Mucosa of stomach (tissue), 1 donor: Measurements from ENCODE around the gene CACNG4.
"Not testable (repeated sequence)": the region's sequence is repeated elsewhere in the genome, so short reads cannot be mapped to it uniquely, and the experiment has no call there.

ENCODE experiments used
- H3K27me3 ChIP-seq: one replicate; pipeline ENCODE4 v1.7.0; 2013; ENCODE audit warnings: mild to moderate bottlenecking, low read length; ENCODE audit not compliant: control insufficient read depth, insufficient read depth
- H3K36me3 ChIP-seq: one replicate; pipeline ENCODE4 v1.7.0; 2013; ENCODE audit warnings: low read length; ENCODE audit not compliant: control insufficient read depth, insufficient read depth
- H3K4me1 ChIP-seq: one replicate; pipeline ENCODE4 v1.7.0; 2013; ENCODE audit warnings: mild to moderate bottlenecking, low read length; ENCODE audit not compliant: control insufficient read depth, insufficient read depth
- H3K4me3 ChIP-seq: one replicate; pipeline ENCODE4 v1.7.0; 2013; ENCODE audit warnings: low read length
- H3K9ac ChIP-seq: one replicate; pipeline ENCODE4 v1.7.0; 2013; ENCODE audit warnings: mild to moderate bottlenecking, low read length, moderate library complexity
- H3K9me3 ChIP-seq: one replicate; pipeline ENCODE4 v1.7.0; 2013; ENCODE audit warnings: mild to moderate bottlenecking, low read length, moderate library complexity; ENCODE audit not compliant: control insufficient read depth
- donor health status: Pancreatic carcinoma.

Gene CACNG4

GRCh38 chr17:66968916-66969315 is 4.4 kb downstream of the CACNG4 start:
- Histone ChIP-seq H3K9me3 (no peaks in the 10 kb centered on the region), H3K36me3 (no peaks in the 10 kb centered on the region), H3K9ac (no peak overlapping the region), H3K4me3 (no peak overlapping the region), H3K4me1 (peaks cover 18% of the 10 kb centered on the region), H3K27me3 (peaks cover 43% of the 10 kb centered on the region)

- Histone ChIP-seq H3K36me3 (no peaks in the 10 kb centered on the region), H3K27me3 (peaks cover 37% of the 10 kb centered on the region), H3K9ac (no peak overlapping the region), H3K4me1 (peaks cover 18% of the 10 kb centered on the region), H3K4me3 (no peak overlapping the region), H3K9me3 (no peaks in the 10 kb centered on the region)
Observed at GRCh38 chr17:66970140-66970539, 5.6 kb downstream of the CACNG4 start.

GRCh38 chr17:66970797-66971196 is 6.3 kb downstream of the CACNG4 start:
- H3K9ac ChIP-seq: no peak overlapping the region
- H3K4me1 ChIP-seq: peaks cover 15% of the 10 kb centered on the region
- H3K36me3 ChIP-seq: no peaks in the 10 kb centered on the region
- H3K27me3 ChIP-seq: peaks cover 33% of the 10 kb centered on the region
- no peak overlapping the region for H3K4me3 ChIP-seq
- H3K9me3 ChIP-seq: no peaks in the 10 kb centered on the region

- no peaks in the 10 kb centered on the region for H3K36me3 ChIP-seq
- H3K9me3 ChIP-seq: no peaks in the 10 kb centered on the region
- H3K27me3 ChIP-seq: peaks cover 28% of the 10 kb centered on the region
- no peak overlapping the region for H3K4me3 ChIP-seq
- H3K9ac ChIP-seq: no peak overlapping the region
- peaks cover 10% of the 10 kb centered on the region for H3K4me1 ChIP-seq
Observed at GRCh38 chr17:66971264-66971663, 6.8 kb downstream of the CACNG4 start.

- H3K4me3 ChIP-seq: no peak overlapping the region
- H3K9ac ChIP-seq: no peak overlapping the region
- H3K36me3 ChIP-seq: no peaks in the 10 kb centered on the region
- H3K27me3 ChIP-seq: peaks cover 22% of the 10 kb centered on the region
- no peaks in the 10 kb centered on the region for H3K9me3 ChIP-seq
- H3K4me1 ChIP-seq: peaks cover 9% of the 10 kb centered on the region
Observed at GRCh38 chr17:66971730-66972441, 7.4 kb downstream of the CACNG4 start.

- not testable (repeated sequence) for H3K9me3 ChIP-seq, H3K36me3 ChIP-seq, H3K9ac ChIP-seq, H3K4me3 ChIP-seq, H3K4me1 ChIP-seq
- H3K27me3 ChIP-seq: peaks cover 18% of the 10 kb centered on the region
Observed at GRCh38 chr17:66972442-66972830, 7.9 kb downstream of the CACNG4 start.

GRCh38 chr17:66975188-66975587 is 10.7 kb downstream of the CACNG4 start:
- Histone ChIP-seq H3K27me3 (peaks cover 14% of the 10 kb centered on the region), H3K4me1 (no peaks in the 10 kb centered on the region), H3K9me3 (no peaks in the 10 kb centered on the region), H3K4me3 (no peak overlapping the region), H3K36me3 (no peaks in the 10 kb centered on the region), H3K9ac (no peak overlapping the region)

- no peak overlapping the region for H3K4me3 ChIP-seq
- H3K36me3 ChIP-seq: no peaks in the 10 kb centered on the region
- no peaks in the 10 kb centered on the region for H3K4me1 ChIP-seq
- H3K9ac ChIP-seq: no peak overlapping the region
- no peaks in the 10 kb centered on the region for H3K9me3 ChIP-seq
- peaks cover 14% of the 10 kb centered on the region for H3K27me3 ChIP-seq
Observed at GRCh38 chr17:66975614-66976378, 11.3 kb downstream of the CACNG4 start.

- Histone ChIP-seq H3K9me3 (no peaks in the 10 kb centered on the region), H3K27me3 (peaks cover 14% of the 10 kb centered on the region), H3K4me3 (no peak overlapping the region), H3K36me3 (no peaks in the 10 kb centered on the region), H3K4me1 (no peaks in the 10 kb centered on the region), H3K9ac (no peak overlapping the region)
Observed at GRCh38 chr17:66976379-66976663, 11.8 kb downstream of the CACNG4 start.

GRCh38 chr17:66976781-66977201 is 12.3 kb downstream of the CACNG4 start:
- H3K9ac ChIP-seq: no peak overlapping the region
- H3K4me1 ChIP-seq: no peaks in the 10 kb centered on the region
- no peak overlapping the region for H3K4me3 ChIP-seq
- no peaks in the 10 kb centered on the region for H3K36me3 ChIP-seq
- H3K9me3 ChIP-seq: no peaks in the 10 kb centered on the region
- peaks cover 14% of the 10 kb centered on the region for H3K27me3 ChIP-seq

GRCh38 chr17:66978514-66979061 is 14.1 kb downstream of the CACNG4 start:
- H3K27me3 ChIP-seq: peaks cover 17% of the 10 kb centered on the region

GRCh38 chr17:66980896-66981295 is 16.4 kb downstream of the CACNG4 start:
- Histone ChIP-seq H3K4me1 (no peaks in the 10 kb centered on the region), H3K27me3 (peaks cover 24% of the 10 kb centered on the region), H3K4me3 (no peak overlapping the region), H3K9me3 (no peaks in the 10 kb centered on the region), H3K36me3 (no peaks in the 10 kb centered on the region), H3K9ac (no peak overlapping the region)

More at GRCh38 chr17:66978514-66979061, 14.1 kb downstream of the CACNG4 start:
- Histone ChIP-seq H3K36me3 (no peaks in the 10 kb centered on the region), H3K9ac (no peak overlapping the region), H3K9me3 (no peaks in the 10 kb centered on the region), H3K4me3 (no peak overlapping the region), H3K4me1 (no peaks in the 10 kb centered on the region)
